MM.1S (cell line): ENCODE results near the gene IRAG1.

Source experiments
- DNase-seq: peaks from one replicate; pipeline ENCODE4 v3.0.0-alpha.2; 2015
- H2AFZ ChIP-seq: fragments of 300-600 bp; sonication (generic); 2 replicates; pipeline ENCODE4 v1.6.0; 2016; ENCODE audit warnings: antibody characterized with exemption, low read length
- H3F3A ChIP-seq: fragments of 300-600 bp; sonication (generic); 2 replicates; pipeline ENCODE4 v1.6.1; 2016; ENCODE audit warnings: mild to moderate bottlenecking, antibody characterized with exemption, low read length, moderate library complexity, mixed read lengths; ENCODE audit not compliant: insufficient read depth
- H3K27ac ChIP-seq: fragments of 300-600 bp; sonication (generic); 2 replicates; pipeline ENCODE4 v1.5.1; 2016; ENCODE audit warnings: mild to moderate bottlenecking, low read length
- H3K27me3 ChIP-seq: fragments of 300-600 bp; sonication (generic); replicated peaks from 2 replicates; pipeline ENCODE4 v1.6.0; 2016; ENCODE audit warnings: low read length; ENCODE audit not compliant: insufficient read depth
- H3K36me3 ChIP-seq: fragments of 300-600 bp; sonication (generic); replicated peaks from 2 replicates; pipeline ENCODE4 v1.6.1; 2016; ENCODE audit warnings: mild to moderate bottlenecking, low read length, mixed read lengths; ENCODE audit not compliant: insufficient read depth
- H3K4me1 ChIP-seq: fragments of 300-600 bp; sonication (generic); 2 replicates; pipeline ENCODE4 v1.6.1; 2016; ENCODE audit warnings: low read length, mixed read lengths
- H3K4me2 ChIP-seq: fragments of 300-600 bp; sonication (generic); 2 replicates; pipeline ENCODE4 v1.6.0; 2016; ENCODE audit warnings: low read depth, low read length
- H3K4me3 ChIP-seq: fragments of 300-600 bp; sonication (generic); 2 replicates; pipeline ENCODE4 v1.5.1; 2016; ENCODE audit warnings: low read length, mixed read lengths
- H3K79me2 ChIP-seq: fragments of 300-600 bp; sonication (generic); 2 replicates; pipeline ENCODE4 v1.6.1; 2016; ENCODE audit warnings: mixed run types, low read length, mixed read lengths
- H3K9ac ChIP-seq: fragments of 300-600 bp; sonication (generic); 2 replicates; pipeline ENCODE4 v1.6.1; 2016; ENCODE audit warnings: low read length, mixed read lengths
- H3K9me2 ChIP-seq: fragments of 300-600 bp; sonication (generic); replicated peaks from 2 replicates; pipeline ENCODE4 v1.6.1; 2016; ENCODE audit warnings: mild to moderate bottlenecking, low read length, mixed read lengths; ENCODE audit not compliant: insufficient read depth
- H3K9me3 ChIP-seq: fragments of 300-600 bp; sonication (generic); replicated peaks from 2 replicates; pipeline ENCODE4 v1.6.1; 2016; ENCODE audit warnings: mild to moderate bottlenecking, low read length, mixed read lengths; ENCODE audit not compliant: insufficient read depth
- H4K20me1 ChIP-seq: fragments of 300-600 bp; sonication (generic); 2 replicates; pipeline ENCODE4 v1.6.1; 2016; ENCODE audit warnings: mild to moderate bottlenecking, low read length, moderate library complexity, mixed read lengths; ENCODE audit not compliant: insufficient read depth
- EZH2 ChIP-seq: fragments of 300-600 bp; sonication (generic); optimal IDR thresholded peaks from 2 replicates; pipeline ENCODE3; 2017; ENCODE audit warnings: low read depth, mild to moderate bottlenecking, antibody characterized with exemption, low read length, mixed read lengths
- EZH2phosphoT487 ChIP-seq: fragments of 300-600 bp; sonication (generic); IDR thresholded peaks from 2 replicates; pipeline ENCODE4 v1.6.1; 2018; ENCODE audit warnings: antibody characterized with exemption, low read length
- TF ChIP-seq, protein P1 (sequence below): fragments of 300-600 bp; sonication (generic); IDR thresholded peaks from 2 replicates; pipeline ENCODE4 v1.5.1; 2016; ENCODE audit warnings: antibody characterized with exemption, low read length, mixed read lengths

Gene IRAG1

DNA sequence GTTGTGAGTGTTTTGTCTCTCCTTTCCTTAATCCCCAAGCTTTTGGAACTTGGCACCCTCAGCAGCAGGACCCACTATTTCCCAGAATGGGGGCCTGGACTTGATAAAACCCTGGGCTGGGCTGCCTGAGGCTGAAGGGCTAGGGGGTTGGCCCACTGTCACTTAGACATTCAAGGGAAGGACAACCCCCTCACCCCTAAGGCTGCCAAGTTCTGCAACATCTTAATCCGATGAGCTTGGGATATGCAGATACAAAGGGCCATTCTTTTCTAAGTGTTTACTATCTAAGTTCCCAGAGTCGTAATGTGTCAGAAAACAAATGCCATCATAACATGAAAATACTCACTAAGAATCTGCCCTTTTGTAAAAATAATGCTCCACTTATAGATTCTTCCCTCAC lies 42.9 kb downstream of the IRAG1 start:
- TF ChIP-seq, protein P1, sequence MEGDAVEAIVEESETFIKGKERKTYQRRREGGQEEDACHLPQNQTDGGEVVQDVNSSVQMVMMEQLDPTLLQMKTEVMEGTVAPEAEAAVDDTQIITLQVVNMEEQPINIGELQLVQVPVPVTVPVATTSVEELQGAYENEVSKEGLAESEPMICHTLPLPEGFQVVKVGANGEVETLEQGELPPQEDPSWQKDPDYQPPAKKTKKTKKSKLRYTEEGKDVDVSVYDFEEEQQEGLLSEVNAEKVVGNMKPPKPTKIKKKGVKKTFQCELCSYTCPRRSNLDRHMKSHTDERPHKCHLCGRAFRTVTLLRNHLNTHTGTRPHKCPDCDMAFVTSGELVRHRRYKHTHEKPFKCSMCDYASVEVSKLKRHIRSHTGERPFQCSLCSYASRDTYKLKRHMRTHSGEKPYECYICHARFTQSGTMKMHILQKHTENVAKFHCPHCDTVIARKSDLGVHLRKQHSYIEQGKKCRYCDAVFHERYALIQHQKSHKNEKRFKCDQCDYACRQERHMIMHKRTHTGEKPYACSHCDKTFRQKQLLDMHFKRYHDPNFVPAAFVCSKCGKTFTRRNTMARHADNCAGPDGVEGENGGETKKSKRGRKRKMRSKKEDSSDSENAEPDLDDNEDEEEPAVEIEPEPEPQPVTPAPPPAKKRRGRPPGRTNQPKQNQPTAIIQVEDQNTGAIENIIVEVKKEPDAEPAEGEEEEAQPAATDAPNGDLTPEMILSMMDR: no peak
- no peak for TF ChIP-seq EZH2
- TF ChIP-seq EZH2phosphoT487: no peak
- Histone ChIP-seq H3K79me2 (no peaks in the 10 kb centered on the region), H3K4me1 (peaks cover 34% of the 10 kb centered on the region), H3K4me2 (no peak overlapping the region), H3K4me3 (no peak overlapping the region), H3K9me3 (no peaks in the 10 kb centered on the region), H4K20me1 (no peaks in the 10 kb centered on the region), H3K36me3 (no peaks in the 10 kb centered on the region), H3K27ac (no peak overlapping the region), H2AFZ (no peak overlapping the region), H3F3A (peaks cover 8% of the 10 kb centered on the region; the same call in 1 of the 2 replicates), H3K9me2 (no peaks in the 10 kb centered on the region), H3K27me3 (no peaks in the 10 kb centered on the region), H3K9ac (no peak overlapping the region)
- no peak for DNase-seq

DNA sequence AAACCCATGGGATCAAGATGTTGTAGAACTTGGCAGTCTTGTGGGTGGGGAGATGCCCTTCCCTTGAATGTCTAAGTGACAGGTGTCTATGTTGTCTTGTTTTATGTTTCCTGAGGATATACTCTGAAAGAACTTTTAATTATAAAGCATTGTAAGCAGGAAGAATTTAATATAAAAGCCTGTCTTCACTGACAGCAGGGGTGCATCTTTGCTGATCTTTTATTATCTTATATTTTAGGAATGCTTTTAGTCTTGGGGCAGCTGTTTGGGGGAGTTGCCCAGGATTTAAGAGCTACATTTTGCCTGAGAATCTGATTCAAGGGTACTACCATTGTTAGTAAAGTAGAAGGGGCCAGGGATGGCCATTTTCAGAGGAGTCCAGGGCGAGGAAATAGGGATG lies 43.4 kb downstream of the IRAG1 start:
- no peaks in the 10 kb centered on the region for H3K27me3 ChIP-seq
- no peaks in the 10 kb centered on the region for H3K79me2 ChIP-seq
- no peaks in the 10 kb centered on the region for H4K20me1 ChIP-seq
- no peaks in the 10 kb centered on the region for H3K9me2 ChIP-seq
- H2AFZ ChIP-seq: no peak overlapping the region
- H3K36me3 ChIP-seq: no peaks in the 10 kb centered on the region
- H3K4me2 ChIP-seq: no peak overlapping the region
- no peak for TF ChIP-seq EZH2phosphoT487
- TF ChIP-seq, protein P1: no peak
- no peak for TF ChIP-seq EZH2
- peaks cover 5% of the 10 kb centered on the region; the same call in 1 of the 2 replicates for H3F3A ChIP-seq
- no peak for DNase-seq
- no peaks in the 10 kb centered on the region for H3K9me3 ChIP-seq
- H3K4me3 ChIP-seq: no peak overlapping the region
- H3K27ac ChIP-seq: no peak overlapping the region
- peaks cover 29% of the 10 kb centered on the region for H3K4me1 ChIP-seq
- H3K9ac ChIP-seq: no peak overlapping the region

DNA sequence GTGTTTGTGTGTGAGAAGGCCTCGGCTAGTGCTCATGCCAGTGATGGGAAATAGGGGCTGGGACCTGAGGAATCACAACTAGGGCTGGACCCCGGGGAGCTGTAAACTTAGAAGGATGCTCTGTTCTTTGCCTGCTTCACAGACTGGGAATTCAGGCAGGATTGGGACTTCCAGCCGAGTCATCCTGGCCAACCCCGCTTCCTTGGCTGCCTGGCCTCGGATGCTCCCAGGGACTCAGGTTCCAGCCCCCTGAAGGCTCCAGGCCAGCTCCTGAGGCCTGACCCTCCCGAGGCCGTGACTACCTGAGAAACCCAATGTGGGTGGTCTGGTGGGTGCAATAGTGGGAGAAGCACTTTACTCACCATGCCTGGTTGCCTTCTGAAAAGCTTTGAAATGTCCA lies 44.7 kb downstream of the IRAG1 start:
- Histone ChIP-seq H3K9me3 (no peaks in the 10 kb centered on the region), H3K4me2 (no peak overlapping the region), H3K79me2 (no peaks in the 10 kb centered on the region), H3K27me3 (no peaks in the 10 kb centered on the region), H4K20me1 (no peaks in the 10 kb centered on the region), H2AFZ (no peak overlapping the region), H3K9ac (no peak overlapping the region), H3K9me2 (no peaks in the 10 kb centered on the region), H3K4me3 (no peak overlapping the region), H3K36me3 (no peaks in the 10 kb centered on the region), H3F3A (no peaks in the 10 kb centered on the region), H3K4me1 (peaks cover 16% of the 10 kb centered on the region), H3K27ac (no peak overlapping the region)
- no peak for DNase-seq
- no peak for TF ChIP-seq EZH2
- TF ChIP-seq, protein P1: no peak
- TF ChIP-seq EZH2phosphoT487: no peak
